Measurements from ENCODE around the gene NRXN2.
A peak's percentile ranks its signal among the peaks of the same experiment; 100 is the strongest.

NRXN2 gene

GRCh38 chr11:64656862-64657261, 66.1 kb downstream of the NRXN2 start:
- no peak overlapping the region for H3K27ac Mint-ChIP-seq

GRCh38 chr11:64655941-64656601, 66.9 kb downstream of the NRXN2 start:
- H3K4me1 Mint-ChIP-seq = peaks cover 28% of the 10 kb centered on the region
- H3K4me3 Mint-ChIP-seq = no peak overlapping the region
- no peaks in the 10 kb centered on the region for H3K36me3 Mint-ChIP-seq
- H3K27ac Mint-ChIP-seq = peak overlapping the region; percentile 61
- peaks cover 14% of the 10 kb centered on the region for H3K27me3 Mint-ChIP-seq
- no peaks in the 10 kb centered on the region for H3K9me3 Mint-ChIP-seq
- no peak for ATAC-seq

More at GRCh38 chr11:64656862-64657261, 66.1 kb downstream of the NRXN2 start:
- H3K4me1 Mint-ChIP-seq = peaks cover 28% of the 10 kb centered on the region
- H3K9me3 Mint-ChIP-seq = no peaks in the 10 kb centered on the region
- no peak overlapping the region for H3K4me3 Mint-ChIP-seq
- H3K27me3 Mint-ChIP-seq = peaks cover 14% of the 10 kb centered on the region
- H3K36me3 Mint-ChIP-seq = no peaks in the 10 kb centered on the region
- ATAC-seq = no peak

GRCh38 chr11:64654958-64655541, 67.9 kb downstream of the NRXN2 start:
- ATAC-seq = peak; percentile 89
- Mint-ChIP-seq H3K27ac (peak overlapping the region; percentile 61), H3K4me3 (peak overlapping the region; percentile 4), H3K9me3 (no peaks in the 10 kb centered on the region), H3K4me1 (peaks cover 34% of the 10 kb centered on the region), H3K27me3 (peaks cover 10% of the 10 kb centered on the region), H3K36me3 (no peaks in the 10 kb centered on the region)

GRCh38 chr11:64654439-64654838, 68.6 kb downstream of the NRXN2 start:
- Mint-ChIP-seq H3K9me3 (no peaks in the 10 kb centered on the region), H3K4me1 (peaks cover 35% of the 10 kb centered on the region), H3K27me3 (peaks cover 11% of the 10 kb centered on the region), H3K36me3 (no peaks in the 10 kb centered on the region), H3K27ac (peak overlapping the region; percentile 61), H3K4me3 (no peak overlapping the region)
- no peak for ATAC-seq

- Mint-ChIP-seq H3K27me3 (peaks cover 20% of the 10 kb centered on the region), H3K36me3 (no peaks in the 10 kb centered on the region), H3K4me3 (no peak overlapping the region), H3K4me1 (peaks cover 39% of the 10 kb centered on the region), H3K9me3 (no peaks in the 10 kb centered on the region), H3K27ac (peak overlapping the region; percentile 34)
- no peak for ATAC-seq
These were observed 69.5 kb downstream of the NRXN2 start for GRCh38 chr11:64653388-64653973.

- Mint-ChIP-seq H3K9me3 (no peaks in the 10 kb centered on the region), H3K27ac (peak overlapping the region; percentile 34), H3K4me1 (peaks cover 39% of the 10 kb centered on the region), H3K27me3 (peaks cover 27% of the 10 kb centered on the region), H3K36me3 (no peaks in the 10 kb centered on the region), H3K4me3 (no peak overlapping the region)
- ATAC-seq = peak; percentile 39
These were observed 70.2 kb downstream of the NRXN2 start for GRCh38 chr11:64652586-64653387.

- ATAC-seq = no peak
- no peak overlapping the region for H3K4me3 Mint-ChIP-seq
- H3K4me1 Mint-ChIP-seq = peaks cover 39% of the 10 kb centered on the region
- H3K27ac Mint-ChIP-seq = no peak overlapping the region
- H3K36me3 Mint-ChIP-seq = no peaks in the 10 kb centered on the region
- no peaks in the 10 kb centered on the region for H3K9me3 Mint-ChIP-seq
- peaks cover 43% of the 10 kb centered on the region for H3K27me3 Mint-ChIP-seq
These were observed 72.0 kb downstream of the NRXN2 start for GRCh38 chr11:64650923-64651523.

- no peaks in the 10 kb centered on the region for H3K9me3 Mint-ChIP-seq
These were observed 73.7 kb downstream of the NRXN2 start for GRCh38 chr11:64649291-64649697.

GRCh38 chr11:64648551-64648950, 74.4 kb downstream of the NRXN2 start:
- H3K4me1 Mint-ChIP-seq = peaks cover 20% of the 10 kb centered on the region
- H3K9me3 Mint-ChIP-seq = no peaks in the 10 kb centered on the region
- peaks cover 67% of the 10 kb centered on the region for H3K27me3 Mint-ChIP-seq
- ATAC-seq = no peak
- no peak overlapping the region for H3K27ac Mint-ChIP-seq
- no peak overlapping the region for H3K4me3 Mint-ChIP-seq
- H3K36me3 Mint-ChIP-seq = no peaks in the 10 kb centered on the region

More at GRCh38 chr11:64649291-64649697, 73.7 kb downstream of the NRXN2 start:
- Mint-ChIP-seq H3K36me3 (no peaks in the 10 kb centered on the region), H3K4me3 (no peak overlapping the region), H3K4me1 (peaks cover 23% of the 10 kb centered on the region), H3K27ac (no peak overlapping the region), H3K27me3 (peaks cover 60% of the 10 kb centered on the region)
- ATAC-seq = no peak

GRCh38 chr11:64647019-64647779, 75.8 kb downstream of the NRXN2 start:
- H3K4me1 Mint-ChIP-seq = peaks cover 11% of the 10 kb centered on the region

GRCh38 chr11:64644647-64645275, 78.2 kb downstream of the NRXN2 start:
- Mint-ChIP-seq H3K36me3 (no peaks in the 10 kb centered on the region), H3K27me3 (peaks cover 59% of the 10 kb centered on the region), H3K9me3 (no peaks in the 10 kb centered on the region), H3K4me3 (no peak overlapping the region), H3K4me1 (peaks cover 5% of the 10 kb centered on the region), H3K27ac (no peak overlapping the region)
- ATAC-seq = peak; percentile 37

More at GRCh38 chr11:64647019-64647779, 75.8 kb downstream of the NRXN2 start:
- Mint-ChIP-seq H3K36me3 (no peaks in the 10 kb centered on the region), H3K27ac (no peak overlapping the region), H3K4me3 (no peak overlapping the region), H3K27me3 (peaks cover 67% of the 10 kb centered on the region), H3K9me3 (no peaks in the 10 kb centered on the region)
- ATAC-seq = no peak

- H3K36me3 Mint-ChIP-seq = no peaks in the 10 kb centered on the region
- H3K9me3 Mint-ChIP-seq = no peaks in the 10 kb centered on the region
- peaks cover under 1% of the 10 kb centered on the region for H3K4me1 Mint-ChIP-seq
- no peak overlapping the region for H3K4me3 Mint-ChIP-seq
- peaks cover 52% of the 10 kb centered on the region for H3K27me3 Mint-ChIP-seq
- no peak overlapping the region for H3K27ac Mint-ChIP-seq
- no peak for ATAC-seq
These were observed 78.9 kb downstream of the NRXN2 start for GRCh38 chr11:64643920-64644646.

GRCh38 chr11:64643256-64643881, 79.6 kb downstream of the NRXN2 start:
- H3K4me1 Mint-ChIP-seq = no peaks in the 10 kb centered on the region
- no peaks in the 10 kb centered on the region for H3K9me3 Mint-ChIP-seq
- H3K4me3 Mint-ChIP-seq = no peak overlapping the region
- ATAC-seq = no peak
- peaks cover 46% of the 10 kb centered on the region for H3K27me3 Mint-ChIP-seq
- H3K36me3 Mint-ChIP-seq = no peaks in the 10 kb centered on the region
- H3K27ac Mint-ChIP-seq = no peak overlapping the region
